Omental fat pad (tissue), 4 donors: ENCODE results near the gene MVB12B. TPM values are rescaled to one million over a fixed set of nuclear protein-coding genes. Genes with fewer than 3 reads are reported as not detected.

Source experiments
- ATAC-seq: fragments of 150-250 bp; one replicate; pipeline ENCODE4 v1.9.1; 2016; ENCODE audit warnings: mild to moderate bottlenecking, moderate library complexity; ENCODE audit not compliant: low FRiP score
- DNase-seq: peaks from one replicate; pipeline ENCODE4 v3.0.0-alpha.2; 2019; ENCODE audit warnings: low spot score
- total RNA-seq, 4 donors: library from RNA; depleted of rRNA; stranded (reverse); fragments of >200 nt; gene quantifications; one replicate each; pipeline ENCODE4 v1.1.0, GENCODE V29; 2016
- TF ChIP-seq, protein P1 (sequence below), 3 donors: fragments of 450-650 bp; IDR thresholded peaks; one replicate each; pipeline ENCODE4 v1.5.1; 2016 to 2017; ENCODE audit warnings: antibody characterized with exemption in 3 of 3, mild to moderate bottlenecking in 3 of 3, moderate library complexity in 2 of 3

Gene MVB12B
- total RNA-seq, 4 donors from 2014 or later: 5.5 to 21.4 (median 11.6) TPM

- ATAC-seq (no peak), DNase-seq (no peak)
- TF ChIP-seq, protein P1, sequence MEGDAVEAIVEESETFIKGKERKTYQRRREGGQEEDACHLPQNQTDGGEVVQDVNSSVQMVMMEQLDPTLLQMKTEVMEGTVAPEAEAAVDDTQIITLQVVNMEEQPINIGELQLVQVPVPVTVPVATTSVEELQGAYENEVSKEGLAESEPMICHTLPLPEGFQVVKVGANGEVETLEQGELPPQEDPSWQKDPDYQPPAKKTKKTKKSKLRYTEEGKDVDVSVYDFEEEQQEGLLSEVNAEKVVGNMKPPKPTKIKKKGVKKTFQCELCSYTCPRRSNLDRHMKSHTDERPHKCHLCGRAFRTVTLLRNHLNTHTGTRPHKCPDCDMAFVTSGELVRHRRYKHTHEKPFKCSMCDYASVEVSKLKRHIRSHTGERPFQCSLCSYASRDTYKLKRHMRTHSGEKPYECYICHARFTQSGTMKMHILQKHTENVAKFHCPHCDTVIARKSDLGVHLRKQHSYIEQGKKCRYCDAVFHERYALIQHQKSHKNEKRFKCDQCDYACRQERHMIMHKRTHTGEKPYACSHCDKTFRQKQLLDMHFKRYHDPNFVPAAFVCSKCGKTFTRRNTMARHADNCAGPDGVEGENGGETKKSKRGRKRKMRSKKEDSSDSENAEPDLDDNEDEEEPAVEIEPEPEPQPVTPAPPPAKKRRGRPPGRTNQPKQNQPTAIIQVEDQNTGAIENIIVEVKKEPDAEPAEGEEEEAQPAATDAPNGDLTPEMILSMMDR (IDR thresholded peaks at IDR 0.05): no peak
These were observed 70.4 kb downstream of the MVB12B start for GRCh38 chr9:126397056-126397455.

DNA sequence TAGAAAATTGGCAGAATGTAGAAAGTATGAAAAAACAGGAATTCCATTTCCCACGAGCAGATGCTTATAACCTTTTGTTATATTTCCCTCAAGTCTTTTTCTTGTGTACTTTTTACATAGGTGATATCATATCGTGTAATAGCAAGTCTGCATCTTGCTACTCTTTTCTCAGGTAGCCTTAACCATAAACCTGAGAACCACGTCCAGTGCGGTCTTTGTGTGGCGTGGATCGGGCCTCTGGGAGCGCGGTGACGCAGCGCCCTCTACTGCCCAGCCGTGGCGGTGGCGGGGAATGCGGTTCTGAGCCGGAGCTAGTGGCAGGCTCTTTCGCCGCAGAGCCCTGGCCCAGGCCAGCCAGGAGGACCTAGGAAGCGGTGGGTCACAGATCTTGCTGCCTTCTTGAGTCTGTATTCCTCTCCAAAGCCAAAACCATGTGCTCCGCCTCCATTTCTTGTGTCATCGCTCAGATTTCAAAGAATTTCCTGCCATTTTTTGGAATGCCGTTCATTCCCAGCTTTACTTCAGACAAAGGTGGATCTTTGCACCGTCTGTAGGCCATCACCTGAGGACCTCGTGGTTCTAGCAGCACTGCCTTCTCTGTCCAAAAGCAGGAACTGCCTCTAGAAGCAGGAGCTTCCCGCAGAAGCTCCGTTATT, 71.9 kb downstream of the MVB12B start:
- ATAC-seq (peak; percentile 71), DNase-seq (peak; percentile 68)
- TF ChIP-seq, protein P1 (IDR thresholded peaks at IDR 0.05): peak in 1 of 3 donors; percentile 74

GRCh38 chr9:126399251-126399650, 72.6 kb downstream of the MVB12B start:
- ATAC-seq (no peak), DNase-seq (no peak)
- TF ChIP-seq, protein P1 (IDR thresholded peaks at IDR 0.05): no peak

DNA sequence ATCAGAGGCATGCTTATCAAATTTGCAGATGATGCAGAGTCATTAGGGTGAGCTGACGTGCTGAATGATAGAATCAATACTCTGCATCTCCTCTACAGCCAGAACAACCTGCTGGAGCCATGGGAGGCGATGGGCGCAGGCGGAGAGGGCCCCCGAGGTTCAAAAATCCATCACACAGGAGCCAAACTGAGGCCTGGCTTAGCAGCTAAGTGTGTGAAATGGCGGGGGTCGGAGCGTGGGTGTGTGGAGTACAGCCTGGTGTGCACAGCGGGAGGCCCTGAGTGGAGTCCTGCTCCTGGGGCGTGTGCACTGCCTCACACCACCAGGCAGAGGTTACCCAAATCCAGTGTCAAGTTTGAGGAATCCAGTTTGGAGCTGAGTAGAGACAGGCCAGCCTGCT, 73.2 kb downstream of the MVB12B start:
- TF ChIP-seq, protein P1 (IDR thresholded peaks at IDR 0.05): no peak
- DNase-seq (no peak), ATAC-seq (no peak)

DNA sequence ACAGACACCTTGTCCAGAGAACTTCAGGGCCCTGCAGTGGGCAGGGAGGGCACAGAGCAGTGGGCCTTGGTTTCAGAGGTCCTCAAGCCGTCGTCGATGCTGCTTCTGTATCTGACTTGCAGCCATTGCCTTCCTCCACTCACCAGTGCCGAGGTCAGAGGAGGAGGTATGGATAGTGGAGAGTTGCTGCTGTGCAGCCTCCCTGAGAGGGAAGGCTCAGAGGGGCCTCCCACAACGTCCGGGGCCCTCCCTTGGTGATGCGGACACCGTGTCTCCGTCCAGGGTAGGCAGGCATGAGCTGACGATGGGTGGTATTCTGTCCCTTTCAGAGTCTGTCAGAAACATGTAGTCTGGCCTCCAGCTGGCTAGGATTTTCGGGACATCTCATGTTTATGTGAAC, 73.9 kb downstream of the MVB12B start:
- no peak for DNase-seq
- TF ChIP-seq, protein P1 (IDR thresholded peaks at IDR 0.05): no peak
- ATAC-seq: no peak

DNA sequence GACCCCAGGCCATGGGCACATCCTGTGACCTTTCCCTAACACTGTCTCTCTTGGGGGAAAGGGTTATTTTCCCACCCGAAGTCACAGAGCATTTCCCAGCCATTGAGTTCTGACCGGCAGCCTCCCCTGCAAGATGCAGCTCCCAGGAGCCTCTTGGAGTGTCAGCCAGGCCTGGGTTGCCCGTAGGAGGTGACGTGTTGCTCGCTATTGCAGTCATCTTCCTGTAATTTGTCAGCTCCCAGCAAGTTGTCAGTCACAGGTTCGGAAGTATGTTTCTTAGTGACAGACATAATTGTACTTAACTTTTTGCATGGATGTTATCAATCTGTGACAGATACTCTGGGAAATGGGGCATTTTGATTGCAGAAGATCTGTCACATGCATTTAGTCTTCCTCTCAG, 74.5 kb downstream of the MVB12B start:
- TF ChIP-seq, protein P1 (IDR thresholded peaks at IDR 0.05): no peak
- ATAC-seq (no peak), DNase-seq (no peak)

DNA sequence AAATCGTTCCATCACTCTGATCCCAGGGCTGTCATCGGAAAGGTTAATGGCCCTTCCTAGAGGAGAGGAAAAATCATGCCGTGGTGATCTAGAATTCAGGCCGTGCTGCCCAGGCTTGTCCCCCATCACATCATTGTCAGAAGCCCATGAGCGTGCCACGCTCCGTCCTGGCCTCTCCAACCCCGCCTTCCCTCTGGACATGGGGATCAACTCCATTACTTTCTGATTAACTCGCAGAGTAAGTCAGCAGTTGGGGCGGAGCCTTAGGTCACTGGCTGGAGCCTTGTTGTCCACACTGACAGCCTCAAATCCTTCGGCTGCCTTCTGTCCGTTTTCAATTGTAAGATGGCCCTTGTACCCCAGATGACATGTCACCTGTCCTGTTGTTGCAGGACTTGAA, 75.0 kb downstream of the MVB12B start:
- DNase-seq (no peak), ATAC-seq (no peak)
- TF ChIP-seq, protein P1 (IDR thresholded peaks at IDR 0.05): no peak
